NB4 (cell line): Measurements from ENCODE around the gene ERGIC1.

Experiments
- POLR2A ChIP-seq: IDR thresholded peaks from 2 replicates; pipeline ENCODE4 v1.6.1; 2011; ENCODE audit warnings: mild to moderate bottlenecking; ENCODE audit not compliant: insufficient read length; ENCODE audit errors: extremely low read depth
- TF ChIP-seq, protein P1 (sequence below): IDR thresholded peaks from one replicate; pipeline ENCODE4 v1.5.1; 2012; ENCODE audit warnings: low read depth, low read length

DNA sequence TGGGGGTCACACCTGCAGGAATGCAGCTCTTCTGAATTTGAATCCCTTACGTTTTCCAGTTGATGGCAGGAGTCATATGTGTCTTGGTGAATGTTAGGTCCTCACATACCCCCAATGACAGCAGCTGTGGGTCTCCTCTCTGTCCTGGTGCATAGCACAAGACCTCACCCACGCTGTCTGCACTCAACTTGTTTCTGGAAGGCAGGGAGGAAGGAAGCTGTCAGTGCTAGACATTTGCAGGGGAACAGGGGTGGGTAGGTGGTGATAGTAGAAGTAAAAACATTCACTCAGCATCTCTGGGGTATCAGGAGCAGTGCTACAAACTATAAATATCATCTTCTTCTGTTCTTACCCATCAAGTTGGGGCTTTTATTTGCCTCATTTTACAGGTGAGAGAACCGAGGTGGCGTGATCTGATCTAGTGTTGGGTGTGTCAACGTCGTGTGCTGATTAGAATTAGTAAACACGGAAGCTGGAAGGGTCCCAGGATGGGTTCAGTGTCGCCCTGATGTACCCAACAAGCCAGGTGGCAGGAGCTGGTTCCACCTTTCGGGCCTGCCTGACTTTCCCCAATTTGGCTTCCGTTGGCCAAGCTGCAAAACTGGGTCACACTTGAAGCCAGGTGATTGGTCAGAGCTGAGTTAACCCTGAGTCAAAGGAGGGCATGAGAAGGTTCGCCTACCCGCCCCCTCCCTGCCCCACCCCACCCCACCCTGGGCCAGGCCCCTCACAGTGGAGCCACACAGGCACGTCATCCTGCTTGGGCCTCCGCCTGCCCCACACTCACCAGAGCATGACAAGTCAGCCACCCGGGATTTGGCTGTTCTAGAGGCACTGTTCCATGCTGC lies 15.8 kb downstream of the ERGIC1 start:
- TF ChIP-seq, protein P1, sequence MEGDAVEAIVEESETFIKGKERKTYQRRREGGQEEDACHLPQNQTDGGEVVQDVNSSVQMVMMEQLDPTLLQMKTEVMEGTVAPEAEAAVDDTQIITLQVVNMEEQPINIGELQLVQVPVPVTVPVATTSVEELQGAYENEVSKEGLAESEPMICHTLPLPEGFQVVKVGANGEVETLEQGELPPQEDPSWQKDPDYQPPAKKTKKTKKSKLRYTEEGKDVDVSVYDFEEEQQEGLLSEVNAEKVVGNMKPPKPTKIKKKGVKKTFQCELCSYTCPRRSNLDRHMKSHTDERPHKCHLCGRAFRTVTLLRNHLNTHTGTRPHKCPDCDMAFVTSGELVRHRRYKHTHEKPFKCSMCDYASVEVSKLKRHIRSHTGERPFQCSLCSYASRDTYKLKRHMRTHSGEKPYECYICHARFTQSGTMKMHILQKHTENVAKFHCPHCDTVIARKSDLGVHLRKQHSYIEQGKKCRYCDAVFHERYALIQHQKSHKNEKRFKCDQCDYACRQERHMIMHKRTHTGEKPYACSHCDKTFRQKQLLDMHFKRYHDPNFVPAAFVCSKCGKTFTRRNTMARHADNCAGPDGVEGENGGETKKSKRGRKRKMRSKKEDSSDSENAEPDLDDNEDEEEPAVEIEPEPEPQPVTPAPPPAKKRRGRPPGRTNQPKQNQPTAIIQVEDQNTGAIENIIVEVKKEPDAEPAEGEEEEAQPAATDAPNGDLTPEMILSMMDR: no peak
- no peak for TF ChIP-seq POLR2A
